ENCODE data around the gene FABP3. TPM values are rescaled to one million over a fixed set of nuclear protein-coding genes. Genes with fewer than 3 reads are reported as not detected.

Gene FABP3
- total and polyA plus RNA-seq, 2 of the 13 experiments (the other 11 are each of a cell fraction or from before 2014, with no cell fraction given) = 0.21 to 0.24 TPM

- H4K20me1 ChIP-seq (ENCODE audit: insufficient read depth, low read length) = no peaks in the 10 kb centered on the region
- no peaks in the 10 kb centered on the region for H3K9me3 ChIP-seq (ENCODE audit: low read length)
- ChIA-PET POLR2A (interaction anchor here (1.0 kb wide), 1 partner anchor 11 kb away, joined by 3 read pairs; no protein-coding TSS in a partner anchor), CTCF (ENCODE audit: low intra/inter-chr PET ratio, low total read pairs) (no interaction called here)
- DNase-seq (ENCODE audit: low spot score) (no peak), FAIRE-seq (no peak), ATAC-seq (no peak)
- no peak overlapping the region for H3K9ac ChIP-seq (ENCODE audit: insufficient read depth, low read depth, low read length)
- intact Hi-C loops (cut with micrococcal nuclease; ENCODE audit: unreplicated experiment) (no loop called here), in situ Hi-C loops (cut with HindIII; ENCODE audit: extremely low pct_ligation_motif_present, low pct_unique_long_range_greater_than_20kb) (no loop called here)
- H3K4me1 ChIP-seq (ENCODE audit: insufficient read depth, low read length) = peaks cover 9% of the 10 kb centered on the region; the same call in 1 of the 2 replicates
- WGBS (ENCODE audit: low lambda C conversion rate) = 82% methylated on average over 4 of the region's 6 CpGs
- no peaks in the 10 kb centered on the region for H3K36me3 ChIP-seq (replicated peaks in 1 of 2; ENCODE audit: control insufficient read depth in 1 of 2, insufficient read depth in 2 of 2, low read length in 2 of 2)
- peaks cover under 1 to 32% of the 10 kb centered on the region in 2 experiments; a peak in 2 of 5 replicates for H3K27me3 ChIP-seq (ENCODE audit: control insufficient read depth in 1 of 2, insufficient read depth in 2 of 2, low read length in 2 of 2)
- no peak overlapping the region for H3K4me2 ChIP-seq (ENCODE audit: low read depth, low read length)
- H3K27ac ChIP-seq (ENCODE audit: extremely low read length, insufficient read depth, low read length) = no peak overlapping the region
- no peaks in the 10 kb centered on the region for H3K79me2 ChIP-seq (ENCODE audit: insufficient read depth, low read length)
- no peak for TF ChIP-seq PHF8 (CRISPR knock-in tag; IDR thresholded peaks at IDR 0.05)
- peak; percentile 82 for TF ChIP-seq ZNF629 (CRISPR knock-in tag; conservative IDR thresholded peaks at IDR 0.05)
- no peak overlapping the region for H3K4me3 ChIP-seq (replicated peaks in 1 of 3; ENCODE audit: insufficient read depth in 1 of 3, low read depth in 2 of 3, low read length in 3 of 3)
- no TSS peak for BruUV-seq (replicated peaks)
- H2AFZ ChIP-seq (ENCODE audit: low read length) = no peak overlapping the region
Observed at GRCh38 chr1:31405578-31406245, 32.8 kb upstream of the FABP3 start.

GRCh38 chr1:31401241-31401640 is 28.4 kb upstream of the FABP3 start:
- in situ Hi-C loops (cut with HindIII; ENCODE audit: extremely low pct_ligation_motif_present, low pct_unique_long_range_greater_than_20kb) (no loop called here), intact Hi-C loops (cut with micrococcal nuclease; ENCODE audit: unreplicated experiment) (no loop called here)
- Histone ChIP-seq H3K36me3 (replicated peaks in 1 of 2; ENCODE audit: control insufficient read depth in 1 of 2, insufficient read depth in 2 of 2, low read length in 2 of 2) (no peaks in the 10 kb centered on the region), H2AFZ (ENCODE audit: low read length) (no peak overlapping the region), H3K79me2 (ENCODE audit: insufficient read depth, low read length) (no peaks in the 10 kb centered on the region), H3K27ac (ENCODE audit: extremely low read length, insufficient read depth, low read length) (no peak overlapping the region), H3K27me3 (ENCODE audit: control insufficient read depth in 1 of 2, insufficient read depth in 2 of 2, low read length in 2 of 2) (no peaks in the 10 kb centered on the region), H3K4me2 (ENCODE audit: low read depth, low read length) (no peak overlapping the region), H3K9ac (ENCODE audit: insufficient read depth, low read depth, low read length) (no peak overlapping the region), H3K9me3 (ENCODE audit: low read length) (no peaks in the 10 kb centered on the region), H3K4me1 (ENCODE audit: insufficient read depth, low read length) (peaks cover 20% of the 10 kb centered on the region), H4K20me1 (ENCODE audit: insufficient read depth, low read length) (no peaks in the 10 kb centered on the region), H3K4me3 (replicated peaks in 1 of 3; ENCODE audit: insufficient read depth in 1 of 3, low read depth in 2 of 3, low read length in 3 of 3) (no peak overlapping the region)
- ChIA-PET POLR2A (interaction anchor here (0.6 kb wide), 1 partner anchor 722 kb away, joined by 3 read pairs; no protein-coding TSS in a partner anchor), CTCF (ENCODE audit: low intra/inter-chr PET ratio, low total read pairs) (no interaction called here)
- no TSS peak for BruUV-seq (replicated peaks)
- no peak for ATAC-seq
- 16% methylated on average over 2 of the region's 2 CpGs for WGBS (ENCODE audit: low lambda C conversion rate)
- DNase-seq (ENCODE audit: low spot score) = no peak
- TF ChIP-seq DNMT1 (CRISPR knock-in tag; IDR thresholded peaks at IDR 0.05) (no peak), CHD2 (IDR thresholded peaks at IDR 0.05; ENCODE audit: low read depth, low read length) (no peak)
- no peak for FAIRE-seq
